ENCODE measurements around the gene MYMK.

- TF ChIP-seq FOXM1 (IDR thresholded peaks at IDR 0.05; ENCODE audit: borderline replicate concordance) (no peak), CTBP1 (IDR thresholded peaks at IDR 0.05; ENCODE audit: borderline replicate concordance) (no peak), ZNF384 (IDR thresholded peaks at IDR 0.05) (no peak), SP1 (IDR thresholded peaks at IDR 0.05) (no peak), FOXA1 (IDR thresholded peaks at IDR 0.05) (no peak), TARDBP (IDR thresholded peaks at IDR 0.05) (no peak), BHLHE40 (IDR thresholded peaks at IDR 0.05; ENCODE audit: borderline replicate concordance) (no peak), HDGF (IDR thresholded peaks at IDR 0.05; ENCODE audit: borderline replicate concordance) (no peak), ARNT (IDR thresholded peaks at IDR 0.05) (no peak), ELF4 (IDR thresholded peaks at IDR 0.05) (no peak), SUZ12 (IDR thresholded peaks at IDR 0.05) (no peak), NFRKB (IDR thresholded peaks at IDR 0.05) (no peak), PKNOX1 (IDR thresholded peaks at IDR 0.05) (no peak)
These were observed 48.5 kb downstream of the MYMK start for GRCh38 chr9:133476036-133476931.

Data from HEK293T (cell line).